H1 (cell line): ENCODE results near the gene NR2F1-AS1. TPM values are rescaled to one million over a fixed set of nuclear protein-coding genes. Genes with fewer than 3 reads are reported as not detected.

Experiments
- CTCF ChIA-PET: fragments of 300-600 bp; sonication (Branson Sonifier 250); formaldehyde crosslinking; loops from one replicate; lab custom pipeline; 2021; ENCODE audit not compliant: partially characterized antibody; lab: Charles Lee
- POLR2A ChIA-PET: fragments of 300-600 bp; sonication (Branson Sonifier 250); formaldehyde crosslinking; loops from one replicate; lab custom pipeline; 2021; ENCODE audit warnings: inconsistent platforms; ENCODE audit not compliant: partially characterized antibody; lab: Charles Lee
- DNase-seq, 2 experiments: peaks; one replicate each; pipeline versions ENCODE4 v3.0.0 to v3.0.0-alpha.2; 2010 to 2022; ENCODE audit warnings: low spot score in 2 of 2, low read depth in 1 of 2, mixed read lengths in 1 of 2
- FAIRE-seq: peaks from 2 replicates; lab custom pipeline; 2011; peaks lifted over from hg19 to GRCh38; lab: Jason Lieb, UNC
- H2AFZ ChIP-seq: 2 replicates; pipeline ENCODE4 v1.8.1; 2012; ENCODE audit warnings: low read length, inconsistent platforms
- H2AK5ac ChIP-seq: 2 replicates; pipeline ENCODE4 v1.6.1; 2013; ENCODE audit warnings: low read depth, low read length
- H2BK120ac ChIP-seq: replicated peaks from 2 replicates; pipeline ENCODE3; 2013; ENCODE audit warnings: low read depth, low read length, inconsistent platforms
- H2BK12ac ChIP-seq: 2 replicates; pipeline ENCODE4 v1.6.1; 2013; ENCODE audit warnings: low read depth, low read length
- H2BK15ac ChIP-seq: 2 replicates; pipeline ENCODE4 v1.6.1; 2013; ENCODE audit warnings: low read length
- H2BK20ac ChIP-seq: 2 replicates; pipeline ENCODE4 v1.6.1; 2013; ENCODE audit warnings: low read length
- H2BK5ac ChIP-seq: 2 replicates; pipeline ENCODE4 v1.6.1; 2013; ENCODE audit warnings: low read depth, low read length
- H3K14ac ChIP-seq: 2 replicates; pipeline ENCODE4 v1.6.1; 2013; ENCODE audit warnings: inconsistent platforms; ENCODE audit not compliant: insufficient read length
- H3K18ac ChIP-seq: 2 replicates; pipeline ENCODE4 v1.6.1; 2013; ENCODE audit warnings: low read length; ENCODE audit errors: extremely low read depth
- H3K23ac ChIP-seq: 2 replicates; pipeline ENCODE4 v1.6.1; 2013; ENCODE audit warnings: inconsistent platforms; ENCODE audit not compliant: insufficient read length
- H3K23me2 ChIP-seq: 2 replicates; pipeline ENCODE4 v1.6.1; 2013; ENCODE audit warnings: low read depth, low read length
- H3K27ac ChIP-seq: 2 replicates; pipeline ENCODE4 v1.6.1; 2011; ENCODE audit warnings: low read depth, low read length, inconsistent platforms
- H3K27me3 ChIP-seq, 4 experiments: replicated peaks in 1 of 4; 1 replicate in 1 of 4; 2 replicates in 3 of 4; pipeline versions ENCODE4 v1.6.1 to v1.8.1; 2011 to 2013; ENCODE audit warnings: low read length in 3 of 4, mild to moderate bottlenecking in 3 of 4, inconsistent platforms in 2 of 4, mixed read lengths in 2 of 4, moderate library complexity in 1 of 4; ENCODE audit not compliant: control insufficient read depth in 3 of 4, insufficient read depth in 3 of 4; ENCODE audit errors: extremely low read depth in 1 of 4
- H3K36me3 ChIP-seq, 4 experiments: 2 replicates each; pipeline versions ENCODE4 v1.6.1 to v1.8.1; 2011 to 2013; ENCODE audit warnings: mild to moderate bottlenecking in 4 of 4, low read length in 3 of 4, moderate library complexity in 2 of 4, control low read depth in 1 of 4, inconsistent platforms in 1 of 4; ENCODE audit not compliant: insufficient read depth in 4 of 4, control insufficient read depth in 2 of 4
- H3K4ac ChIP-seq: replicated peaks from 2 replicates; pipeline ENCODE3; 2013; ENCODE audit warnings: low read length, low read depth, mixed read lengths, inconsistent platforms; ENCODE audit not compliant: insufficient read length
- H3K4me1 ChIP-seq, 4 experiments: replicated peaks in 1 of 4; 1 replicate in 1 of 4; 2 replicates in 3 of 4; pipeline versions ENCODE4 v1.6.1 to v1.8.1; 2011 to 2013; ENCODE audit warnings: low read length in 3 of 4, inconsistent platforms in 2 of 4, mixed read lengths in 1 of 4; ENCODE audit not compliant: insufficient read depth in 4 of 4, control insufficient read depth in 3 of 4
- H3K4me2 ChIP-seq, 2 experiments: 2 replicates each; pipeline versions ENCODE4 v1.6.1 to v1.8.1; 2011 to 2013; ENCODE audit warnings: low read depth in 2 of 2, low read length in 2 of 2, control low read depth in 1 of 2, inconsistent platforms in 1 of 2, mild to moderate bottlenecking in 1 of 2; ENCODE audit not compliant: insufficient read depth in 1 of 2
- H3K4me3 ChIP-seq, 4 experiments: fragments of 200-600, 300-600 bp in 1 of 4; sonication (generic), shearing (Covaris generic), sonication (Bioruptor Twin) in 1 of 4; 2 replicates each; pipeline versions ENCODE4 v1.5.1 to v1.8.1; 2011 to 2016; ENCODE audit warnings: low read length in 4 of 4, low read depth in 3 of 4, control low read depth in 2 of 4, inconsistent platforms in 2 of 4, mild to moderate bottlenecking in 2 of 4, mixed read lengths in 1 of 4, moderate library complexity in 1 of 4; ENCODE audit not compliant: insufficient read depth in 2 of 4; ENCODE audit errors: extremely low read depth in 1 of 4
- H3K56ac ChIP-seq: replicated peaks from 2 replicates; pipeline ENCODE3; 2013; ENCODE audit warnings: low read depth, mild to moderate bottlenecking, mixed read lengths, low read length, inconsistent platforms; ENCODE audit not compliant: insufficient read length
- H3K79me1 ChIP-seq: 2 replicates; pipeline ENCODE4 v1.6.1; 2013; ENCODE audit warnings: low read depth, low read length, control low read depth
- H3K79me2 ChIP-seq, 2 experiments: 2 replicates each; pipeline versions ENCODE4 v1.6.1 to v1.8.1; 2012 to 2013; ENCODE audit warnings: low read length in 2 of 2, mild to moderate bottlenecking in 2 of 2, inconsistent platforms in 1 of 2; ENCODE audit not compliant: insufficient read depth in 2 of 2, control insufficient read depth in 1 of 2
- H3K9ac ChIP-seq, 4 experiments: replicated peaks in 1 of 4; 1 replicate in 1 of 4; 2 replicates in 3 of 4; pipeline versions ENCODE4 v1.6.1 to v1.8.1; 2011 to 2013; ENCODE audit warnings: low read depth in 3 of 4, low read length in 3 of 4, control low read depth in 2 of 4, mild to moderate bottlenecking in 2 of 4, moderate library complexity in 2 of 4, inconsistent platforms in 1 of 4; ENCODE audit errors: extremely low read depth in 1 of 4
- H3K9me3 ChIP-seq, 2 experiments: 2 replicates each; pipeline versions ENCODE4 v1.6.1 to v1.8.1; 2012 to 2013; ENCODE audit warnings: mild to moderate bottlenecking in 2 of 2, moderate library complexity in 2 of 2, control low read depth in 1 of 2, inconsistent platforms in 1 of 2, low read depth in 1 of 2, low read length in 1 of 2, mixed read lengths in 1 of 2; ENCODE audit not compliant: insufficient read depth in 2 of 2
- H4K20me1 ChIP-seq, 2 experiments: replicated peaks in 1 of 2; 2 replicates each; pipeline versions ENCODE3 to v1.8.1; 2011 to 2013; ENCODE audit warnings: inconsistent platforms in 2 of 2, low read length in 2 of 2, mild to moderate bottlenecking in 1 of 2; ENCODE audit not compliant: insufficient read depth in 2 of 2, control insufficient read depth in 1 of 2
- H4K5ac ChIP-seq: 2 replicates; pipeline ENCODE4 v1.6.1; 2013; ENCODE audit warnings: low read length, low read depth, mixed read lengths, inconsistent platforms; ENCODE audit not compliant: insufficient read length
- H4K8ac ChIP-seq: 2 replicates; pipeline ENCODE4 v1.8.0; 2013; ENCODE audit warnings: mild to moderate bottlenecking, moderate library complexity, low read length, inconsistent platforms; ENCODE audit not compliant: insufficient read depth; ENCODE audit errors: extremely low read depth
- H4K91ac ChIP-seq: replicated peaks from 2 replicates; pipeline ENCODE3; 2013; ENCODE audit warnings: low read length, mixed read lengths, inconsistent platforms; ENCODE audit not compliant: insufficient read length
- CEBPB ChIP-seq: IDR thresholded peaks from 2 replicates; pipeline ENCODE4 v1.6.1; 2012; ENCODE audit warnings: low read depth, low read length
- TBP ChIP-seq: IDR thresholded peaks from 2 replicates; pipeline ENCODE4 v1.6.1; 2011; ENCODE audit warnings: low read depth, low read length, improper control_type of control experiment
- WGBS, 2 experiments: shearing (Covaris generic) in 1 of 2; methylation state at CpG; one replicate each; pipeline versions ENCODE4 v1.1.6 to v1.1.7; 2013 to 2015; ENCODE audit warnings: low lambda C conversion rate in 2 of 2, mixed read lengths in 2 of 2, inconsistent platforms in 1 of 2, low coverage in 1 of 2, missing lambda C conversion rate in 1 of 2; ENCODE audit not compliant: insufficient replicate concordance in 2 of 2, insufficient coverage in 1 of 2, insufficient read length in 1 of 2; ENCODE audit errors: extremely low coverage in 1 of 2, missing lambda C conversion rate in 1 of 2; 5-methylcytosine and 5-hydroxymethylcytosine counted together
- polyA plus RNA-seq, 7 experiments: library from polyadenylated mRNA; depleted of rRNA in 3 of 7; stranded (reverse) in 5 of 7; unstranded in 2 of 7; fragments of >200 nt in 5 of 7; fragments of 200-250 nt in 2 of 7; gene quantifications; 1 replicate in 5 of 7; 2 replicates in 1 of 7; 4 replicates in 1 of 7; pipeline versions ENCODE4 v1.2.1 to v1.2.3, GENCODE V29; 2011 to 2013; ENCODE audit warnings: missing spikeins in 2 of 7, mixed read lengths in 2 of 7
- total RNA-seq: library from RNA; stranded (reverse); fragmentation: NEBNext Ultra II Directional; extraction: Animal tissue kit (Norgen Biotek cat#: 25700); gene quantifications from 2 replicates; pipeline ENCODE4 v1.2.1, GENCODE V29; 2021

The NR2F1-AS1 gene
- total and polyA plus RNA-seq, 2 of the 8 experiments (the other 6 are each of a cell fraction or from before 2014, with no cell fraction given), result 1.6 to 5.6 TPM

DNA sequence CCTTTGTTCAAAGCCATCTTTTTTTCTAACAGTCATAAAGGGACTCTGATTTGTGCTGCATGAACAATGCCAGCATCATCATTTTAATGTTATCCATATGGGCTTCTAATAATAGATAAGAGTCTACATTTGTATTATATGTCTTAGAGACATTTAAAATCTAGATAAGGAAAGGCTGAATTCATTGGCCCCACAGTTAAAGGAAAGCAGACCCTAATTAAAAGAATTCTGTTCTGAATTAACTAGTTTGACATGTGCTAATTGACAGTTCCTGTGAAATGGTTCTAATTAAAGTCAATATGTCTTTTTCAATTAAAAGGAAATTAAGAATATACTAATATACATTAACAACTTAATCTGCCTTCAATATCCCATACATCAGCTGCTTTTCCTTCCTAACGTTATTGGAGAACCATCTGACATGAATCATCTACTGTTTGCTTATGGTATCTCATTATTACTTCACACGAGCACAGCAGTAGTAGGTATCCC, 104.7 kb downstream of the NR2F1-AS1 start:
- no peak for DNase-seq
- ChIA-PET POLR2A (no interaction called here), CTCF (no interaction called here)
- Histone ChIP-seq H2BK20ac (no peak overlapping the region), H3K36me3 (no peaks in the 10 kb centered on the region), H2BK5ac (no peak overlapping the region), H3K9ac (no peak overlapping the region), H4K8ac (no peak overlapping the region), H3K9me3 (0 out of 4 replicates have a peak, but pooled peaks cover 0 to 3% of the 10 kb centered on the region in 2 experiments), H3K79me2 (no peaks in the 10 kb centered on the region), H3K56ac (no peak overlapping the region), H2BK15ac (no peak overlapping the region), H2AK5ac (no peak overlapping the region), H2AFZ (no peak overlapping the region), H4K5ac (no peak overlapping the region), H3K4me3 (no peak overlapping the region), H4K20me1 (no peaks in the 10 kb centered on the region), H3K18ac (no peak overlapping the region), H3K4ac (no peak overlapping the region), H2BK12ac (no peak overlapping the region), H3K79me1 (no peaks in the 10 kb centered on the region), H2BK120ac (no peak overlapping the region), H3K23ac (no peak overlapping the region), H3K23me2 (no peaks in the 10 kb centered on the region), H3K4me1 (no peaks in the 10 kb centered on the region), H3K27me3 (no peaks in the 10 kb centered on the region), H3K27ac (no peak overlapping the region), H3K4me2 (no peak overlapping the region), H3K14ac (no peak overlapping the region), H4K91ac (no peak overlapping the region)
- FAIRE-seq, result no peak
- TF ChIP-seq TBP (no peak), CEBPB (no peak)
- WGBS, 2 experiments, result 84% methylated on average over 2 of the region's 2 CpGs; no CpG with 5 or more reads in 1 of the 2 experiments
